ENCODE measurements around the gene GABRG3.

The GABRG3 gene

GRCh38 chr15:27273506-27273905, 302.5 kb downstream of the GABRG3 start:
- no peak overlapping the region for H3K27ac ChIP-seq
- TF ChIP-seq, protein P1, sequence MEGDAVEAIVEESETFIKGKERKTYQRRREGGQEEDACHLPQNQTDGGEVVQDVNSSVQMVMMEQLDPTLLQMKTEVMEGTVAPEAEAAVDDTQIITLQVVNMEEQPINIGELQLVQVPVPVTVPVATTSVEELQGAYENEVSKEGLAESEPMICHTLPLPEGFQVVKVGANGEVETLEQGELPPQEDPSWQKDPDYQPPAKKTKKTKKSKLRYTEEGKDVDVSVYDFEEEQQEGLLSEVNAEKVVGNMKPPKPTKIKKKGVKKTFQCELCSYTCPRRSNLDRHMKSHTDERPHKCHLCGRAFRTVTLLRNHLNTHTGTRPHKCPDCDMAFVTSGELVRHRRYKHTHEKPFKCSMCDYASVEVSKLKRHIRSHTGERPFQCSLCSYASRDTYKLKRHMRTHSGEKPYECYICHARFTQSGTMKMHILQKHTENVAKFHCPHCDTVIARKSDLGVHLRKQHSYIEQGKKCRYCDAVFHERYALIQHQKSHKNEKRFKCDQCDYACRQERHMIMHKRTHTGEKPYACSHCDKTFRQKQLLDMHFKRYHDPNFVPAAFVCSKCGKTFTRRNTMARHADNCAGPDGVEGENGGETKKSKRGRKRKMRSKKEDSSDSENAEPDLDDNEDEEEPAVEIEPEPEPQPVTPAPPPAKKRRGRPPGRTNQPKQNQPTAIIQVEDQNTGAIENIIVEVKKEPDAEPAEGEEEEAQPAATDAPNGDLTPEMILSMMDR (conservative IDR thresholded peaks at IDR 0.05): no peak

DNA sequence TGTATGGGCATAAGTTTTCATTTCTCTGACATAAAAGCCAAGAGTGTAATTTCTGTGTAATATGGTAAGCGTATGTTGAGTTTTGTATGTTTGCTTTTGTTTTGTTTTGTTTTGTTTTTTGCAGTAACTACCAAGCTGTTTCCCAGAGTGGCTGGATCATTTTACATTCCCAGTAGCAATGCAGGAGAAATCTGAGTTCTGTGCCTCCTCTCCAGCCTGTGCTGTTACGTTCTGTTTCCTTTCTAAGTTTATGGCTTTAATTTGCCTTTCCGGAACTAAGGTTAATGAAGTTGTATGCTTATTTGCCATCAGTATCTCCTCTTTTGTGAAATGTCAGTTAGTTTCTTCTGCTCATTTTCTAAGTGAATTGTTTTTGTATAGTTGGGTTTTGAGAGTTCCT, 307.8 kb downstream of the GABRG3 start:
- no peak overlapping the region for H3K27ac ChIP-seq
- TF ChIP-seq, protein P1 (conservative IDR thresholded peaks at IDR 0.05): no peak

DNA sequence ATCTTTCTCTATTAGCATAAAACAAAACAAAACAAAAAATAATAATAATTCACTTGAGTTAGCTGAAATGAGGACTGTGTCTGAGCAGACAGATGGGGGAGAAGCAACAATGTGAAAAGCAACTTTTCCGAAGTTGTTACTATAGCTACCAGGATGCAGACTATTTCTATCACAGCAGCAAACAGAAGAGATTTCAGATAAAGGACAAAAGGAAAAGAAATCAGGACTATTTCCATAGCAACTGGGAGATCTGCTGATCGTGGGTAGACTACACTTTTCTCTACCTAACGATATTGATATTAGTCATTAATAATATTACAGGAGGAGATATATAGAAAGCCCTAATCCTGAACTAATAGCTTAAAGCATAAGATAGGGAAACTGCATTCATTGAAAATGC, 321.7 kb downstream of the GABRG3 start:
- TF ChIP-seq, protein P1 (conservative IDR thresholded peaks at IDR 0.05): no peak
- H3K27ac ChIP-seq: no peak overlapping the region

GRCh38 chr15:27293607-27294006, 322.6 kb downstream of the GABRG3 start:
- TF ChIP-seq, protein P1 (conservative IDR thresholded peaks at IDR 0.05): no peak
- H3K27ac ChIP-seq: no peak overlapping the region

DNA sequence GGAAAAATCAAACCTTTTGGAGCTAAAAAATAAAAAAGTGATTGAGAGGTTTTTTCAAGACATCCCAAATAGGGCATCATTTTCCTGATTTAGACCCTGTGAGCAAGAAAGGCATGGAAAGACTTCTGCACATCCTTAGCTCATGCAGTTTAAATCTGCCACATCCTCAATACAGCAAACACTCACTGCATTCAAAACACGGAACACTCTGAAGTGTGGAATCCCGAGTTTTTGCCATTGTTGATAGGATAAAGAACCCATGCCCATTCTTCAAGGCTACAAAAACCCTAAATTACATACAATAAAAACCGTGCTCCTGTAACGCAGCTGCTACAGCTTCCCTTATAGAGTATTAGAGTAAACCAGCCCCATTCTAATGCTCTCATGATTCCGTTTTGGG, 346.8 kb downstream of the GABRG3 start:
- TF ChIP-seq, protein P1 (conservative IDR thresholded peaks at IDR 0.05): no peak
- no peak overlapping the region for H3K27ac ChIP-seq

DNA sequence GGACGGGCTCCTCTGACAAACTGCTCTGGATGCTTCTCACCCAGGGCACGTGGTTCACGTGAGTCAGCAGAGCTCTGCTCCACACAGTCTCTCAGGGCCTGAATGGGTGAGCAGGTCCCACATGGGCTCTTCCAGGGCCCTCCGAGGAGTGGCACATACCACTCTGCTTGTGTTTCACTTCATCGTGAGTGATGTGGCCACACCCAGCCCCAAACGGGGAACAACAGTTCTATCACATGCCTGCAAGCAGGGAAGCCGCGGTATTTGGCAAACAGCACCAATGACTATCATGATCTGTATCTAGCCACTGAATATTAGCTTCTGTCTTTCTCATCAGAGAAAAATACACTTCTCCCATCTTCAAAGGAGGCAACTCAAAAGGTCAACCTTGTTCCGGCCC, 352.8 kb downstream of the GABRG3 start:
- no peak overlapping the region for H3K27ac ChIP-seq
- TF ChIP-seq, protein P1 (conservative IDR thresholded peaks at IDR 0.05): no peak

- no peak overlapping the region for H3K27ac ChIP-seq
- TF ChIP-seq, protein P1 (conservative IDR thresholded peaks at IDR 0.05): no peak
Observed at GRCh38 chr15:27324886-27325615, 354.1 kb downstream of the GABRG3 start.
